HK-2 (cell line): ENCODE data around the gene CPED1.

Source experiments
- DNase-seq: peaks from one replicate; pipeline ENCODE4 v3.0.0-alpha.2; 2018; ENCODE audit not compliant: unreplicated experiment

The CPED1 gene

DNA sequence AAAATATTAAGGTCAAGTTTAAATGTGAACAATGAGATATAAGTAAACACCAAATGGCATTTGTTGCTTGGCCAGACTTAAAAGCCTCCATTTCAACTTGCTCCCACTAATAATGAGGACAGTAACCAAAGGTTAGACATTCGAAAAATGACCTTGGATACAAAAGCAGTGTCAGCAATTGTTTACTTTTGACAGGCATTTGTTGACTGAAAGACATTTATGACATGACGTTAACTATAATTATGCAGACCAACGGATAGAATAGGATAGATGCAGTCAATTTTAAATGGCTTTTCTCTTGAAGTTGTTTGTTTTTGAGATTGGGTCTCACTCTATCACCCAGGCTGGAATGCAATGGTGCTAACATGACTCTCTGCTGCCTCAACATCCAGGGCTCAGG, 333.9 kb downstream of the CPED1 start:
- DNase-seq, result no peak

DNA sequence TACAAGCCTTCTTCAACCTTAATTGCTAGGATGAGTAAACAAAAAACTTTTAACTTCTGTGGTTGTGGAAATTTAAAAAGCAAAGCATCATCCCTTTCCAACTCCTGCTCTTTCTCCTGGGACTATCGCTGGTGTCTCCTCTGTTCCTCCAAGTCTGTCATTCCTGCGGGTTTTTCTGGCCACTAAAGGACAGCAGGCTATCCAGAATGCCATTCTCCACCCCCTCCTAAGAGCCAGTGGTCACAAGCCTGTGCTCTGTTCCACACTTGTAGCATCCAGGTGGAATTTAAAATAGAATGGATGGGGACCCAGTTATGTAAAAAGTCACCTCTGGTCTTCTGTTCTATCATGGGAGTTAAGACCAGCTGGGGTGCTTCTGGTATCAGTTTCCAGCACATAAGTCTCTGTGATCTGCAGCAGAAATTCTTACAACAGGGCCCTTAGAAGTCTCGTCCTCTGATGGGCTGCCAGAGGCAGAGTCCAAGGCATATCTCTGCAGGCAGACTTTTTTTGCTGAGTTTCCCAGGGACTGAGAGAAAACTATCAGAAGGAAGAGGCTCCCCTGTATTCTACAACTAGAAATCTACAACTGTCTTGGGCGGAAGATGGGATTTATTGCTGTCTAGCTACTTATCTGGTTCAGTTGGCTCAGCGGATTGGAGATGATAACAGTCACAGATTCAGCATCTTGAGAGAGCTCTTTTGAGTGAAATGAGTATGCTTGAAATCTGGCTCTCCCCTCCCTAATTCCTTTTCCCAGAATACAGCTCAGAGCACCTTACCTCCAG, 335.2 kb downstream of the CPED1 start:
- DNase-seq, result no peak

DNA sequence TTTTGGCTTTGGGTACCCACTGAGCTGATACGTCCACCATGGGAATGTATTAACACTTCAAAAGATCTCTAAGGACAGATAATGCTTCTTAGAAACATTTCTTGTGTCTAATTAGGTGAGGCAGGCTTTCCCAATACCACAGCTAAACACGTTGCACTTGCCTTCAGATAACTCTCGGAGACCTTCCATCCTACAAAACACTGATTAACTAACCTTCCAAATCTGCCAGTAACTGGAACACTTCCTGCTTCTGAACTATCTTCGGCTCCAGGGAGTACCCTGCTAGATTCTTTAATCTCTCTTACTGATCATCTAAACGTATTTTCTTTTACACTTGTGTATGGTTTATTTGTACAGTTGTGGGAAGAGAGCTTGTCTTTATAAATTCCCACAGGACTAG, 339.2 kb downstream of the CPED1 start:
- no peak for DNase-seq

DNA sequence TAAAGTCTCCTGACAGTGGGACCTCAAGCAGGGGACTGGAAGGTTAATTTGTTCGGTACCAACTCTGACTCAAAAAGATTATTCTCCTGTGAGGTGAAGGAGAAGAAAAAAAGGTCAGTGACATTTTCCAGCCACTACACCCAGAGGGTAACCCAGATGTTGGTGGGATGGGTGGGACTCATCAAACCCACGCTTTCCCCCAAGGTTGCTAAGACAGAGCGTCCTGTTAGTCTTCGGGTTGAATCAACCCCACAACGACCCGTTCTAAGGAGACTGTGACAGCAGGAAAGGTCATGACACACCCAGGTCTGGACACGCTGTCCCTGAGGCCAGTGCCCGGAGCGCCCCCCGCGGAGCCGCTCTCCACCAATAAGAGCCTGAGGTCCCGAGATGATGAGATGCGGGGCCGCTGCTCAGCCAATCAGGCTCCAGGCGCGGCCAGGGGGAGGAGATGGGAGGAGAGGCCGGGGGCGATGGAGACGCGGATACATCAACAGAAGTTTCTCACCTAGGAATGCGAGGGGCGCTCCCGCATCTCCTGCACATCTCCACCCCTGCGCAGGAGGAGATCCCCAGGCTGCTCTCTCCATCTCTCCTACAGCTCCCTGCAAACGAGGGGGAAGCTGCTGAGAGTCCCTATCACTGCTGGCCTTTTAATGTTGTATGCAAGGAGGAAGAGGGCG, 340.1 kb downstream of the CPED1 start, which contains the start of gene WNT16:
Gene WNT16, plus strand, starts transcription at position 493 of the 683 bp plus-strand sequence. CDS start 293 bp downstream, outside the sequence.
- no peak for DNase-seq

DNA sequence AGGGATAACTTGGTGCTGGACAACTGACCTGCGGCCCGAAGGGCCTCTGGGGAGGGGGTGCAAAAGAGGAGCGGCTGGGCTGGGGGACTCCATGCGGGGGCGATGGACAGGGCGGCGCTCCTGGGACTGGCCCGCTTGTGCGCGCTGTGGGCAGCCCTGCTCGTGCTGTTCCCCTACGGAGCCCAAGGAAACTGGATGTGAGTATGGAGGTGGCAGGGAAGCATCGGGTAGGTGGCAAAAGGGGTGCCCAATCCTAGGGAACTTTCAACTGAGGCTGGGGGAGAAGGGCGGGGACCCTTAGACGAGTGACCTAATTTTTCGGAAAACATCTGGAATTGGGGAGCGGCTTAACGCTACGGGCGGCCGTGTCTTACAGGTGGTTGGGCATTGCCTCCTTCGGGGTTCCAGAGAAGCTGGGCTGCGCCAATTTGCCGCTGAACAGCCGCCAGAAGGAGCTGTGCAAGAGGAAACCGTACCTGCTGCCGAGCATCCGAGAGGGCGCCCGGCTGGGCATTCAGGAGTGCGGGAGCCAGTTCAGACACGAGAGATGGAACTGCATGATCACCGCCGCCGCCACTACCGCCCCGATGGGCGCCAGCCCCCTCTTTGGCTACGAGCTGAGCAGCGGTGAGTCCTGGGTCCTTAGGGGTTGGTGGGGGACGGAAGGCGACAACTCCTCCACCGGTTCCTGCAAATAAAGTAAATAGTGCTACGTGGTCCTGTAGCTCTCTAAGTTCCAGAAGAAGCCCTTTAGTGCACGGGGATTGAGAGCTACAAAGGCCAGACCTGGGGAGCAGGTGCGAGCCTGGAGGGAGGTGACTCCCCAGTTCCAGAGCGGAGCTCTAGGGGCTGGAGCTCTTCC, 340.9 kb downstream of the CPED1 start:
- DNase-seq, result no peak

DNA sequence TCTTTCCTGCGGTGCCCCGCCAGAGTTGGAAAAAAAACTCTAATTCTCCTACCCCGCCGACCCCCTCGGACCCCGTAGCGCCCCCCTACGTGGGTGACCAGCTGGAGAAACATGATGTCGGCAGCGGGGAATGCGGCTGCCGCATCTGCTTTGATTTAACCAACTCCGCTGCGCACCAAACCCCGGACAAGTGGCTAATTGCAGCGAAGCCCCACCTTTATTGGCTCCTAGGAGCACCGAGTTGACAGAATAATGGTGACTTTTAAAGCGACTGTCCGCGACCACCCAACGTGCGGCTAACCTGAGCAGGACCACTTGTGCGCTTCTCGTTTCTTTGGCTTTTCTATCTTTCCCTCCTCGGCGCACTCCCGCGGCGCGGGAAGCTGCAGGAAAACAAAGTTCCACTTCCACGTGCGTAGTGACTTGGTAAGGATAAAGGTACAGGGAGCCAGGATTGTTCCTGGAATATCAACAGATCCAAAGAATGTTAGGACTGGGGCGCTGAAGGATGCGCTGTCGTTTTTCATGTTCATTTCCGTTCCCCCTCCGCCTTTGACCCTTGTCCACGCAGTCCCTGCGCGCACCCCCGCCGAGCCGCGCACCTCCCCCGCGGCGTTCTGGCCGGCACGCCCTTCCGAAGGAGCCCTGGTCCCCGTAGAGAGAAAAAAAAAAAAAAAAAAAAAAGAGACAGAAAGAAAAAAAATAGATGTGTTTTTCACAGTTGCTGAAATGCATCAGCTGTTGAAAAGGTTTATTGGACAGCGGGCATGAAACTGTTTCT, 341.7 kb downstream of the CPED1 start:
- no peak for DNase-seq

DNA sequence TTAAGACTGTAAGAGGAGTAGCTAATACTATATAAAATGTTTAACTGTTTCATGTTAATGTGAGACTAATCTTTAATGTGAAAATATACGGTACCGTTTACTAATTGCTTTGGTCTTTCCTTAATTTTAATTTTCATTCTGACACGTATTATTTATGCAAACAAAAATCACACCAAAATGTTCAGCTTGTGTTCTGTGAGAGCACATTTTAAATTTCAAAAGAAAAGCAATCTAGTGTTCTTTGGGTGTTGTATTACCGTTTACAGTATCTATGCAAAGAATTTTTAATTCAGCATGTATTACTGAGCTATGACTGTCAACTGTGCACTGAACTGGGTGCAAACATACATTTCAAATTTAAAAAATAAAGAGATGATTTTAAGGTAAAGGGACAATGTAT, 342.5 kb downstream of the CPED1 start:
- no peak for DNase-seq

DNA sequence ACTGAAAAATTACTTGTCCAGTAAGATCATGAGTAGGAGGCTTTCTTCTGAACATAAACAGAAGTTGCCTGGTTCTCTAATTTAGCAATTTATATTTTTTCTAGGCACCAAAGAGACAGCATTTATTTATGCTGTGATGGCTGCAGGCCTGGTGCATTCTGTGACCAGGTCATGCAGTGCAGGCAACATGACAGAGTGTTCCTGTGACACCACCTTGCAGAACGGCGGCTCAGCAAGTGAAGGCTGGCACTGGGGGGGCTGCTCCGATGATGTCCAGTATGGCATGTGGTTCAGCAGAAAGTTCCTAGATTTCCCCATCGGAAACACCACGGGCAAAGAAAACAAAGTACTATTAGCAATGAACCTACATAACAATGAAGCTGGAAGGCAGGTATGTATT, 343.1 kb downstream of the CPED1 start:
- no peak for DNase-seq

DNA sequence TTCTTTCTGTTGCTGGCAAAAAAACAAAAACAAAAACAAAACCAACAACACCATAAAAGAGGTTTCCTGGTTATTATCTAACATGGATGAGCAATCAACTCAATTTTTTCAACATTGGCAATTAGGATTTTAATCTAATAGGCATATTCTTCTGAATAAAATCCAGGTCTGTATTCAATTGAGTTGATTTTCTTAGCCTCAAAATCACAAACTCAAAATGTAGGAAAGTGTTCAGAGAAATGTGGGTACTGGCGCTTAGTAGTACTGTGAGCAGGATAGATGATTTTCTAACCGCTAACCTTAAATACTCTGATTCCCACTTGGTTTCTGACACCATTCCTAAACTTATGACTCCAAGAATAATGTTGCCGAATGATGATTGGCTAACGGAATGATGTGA, 345.9 kb downstream of the CPED1 start:
- DNase-seq, result no peak

DNA sequence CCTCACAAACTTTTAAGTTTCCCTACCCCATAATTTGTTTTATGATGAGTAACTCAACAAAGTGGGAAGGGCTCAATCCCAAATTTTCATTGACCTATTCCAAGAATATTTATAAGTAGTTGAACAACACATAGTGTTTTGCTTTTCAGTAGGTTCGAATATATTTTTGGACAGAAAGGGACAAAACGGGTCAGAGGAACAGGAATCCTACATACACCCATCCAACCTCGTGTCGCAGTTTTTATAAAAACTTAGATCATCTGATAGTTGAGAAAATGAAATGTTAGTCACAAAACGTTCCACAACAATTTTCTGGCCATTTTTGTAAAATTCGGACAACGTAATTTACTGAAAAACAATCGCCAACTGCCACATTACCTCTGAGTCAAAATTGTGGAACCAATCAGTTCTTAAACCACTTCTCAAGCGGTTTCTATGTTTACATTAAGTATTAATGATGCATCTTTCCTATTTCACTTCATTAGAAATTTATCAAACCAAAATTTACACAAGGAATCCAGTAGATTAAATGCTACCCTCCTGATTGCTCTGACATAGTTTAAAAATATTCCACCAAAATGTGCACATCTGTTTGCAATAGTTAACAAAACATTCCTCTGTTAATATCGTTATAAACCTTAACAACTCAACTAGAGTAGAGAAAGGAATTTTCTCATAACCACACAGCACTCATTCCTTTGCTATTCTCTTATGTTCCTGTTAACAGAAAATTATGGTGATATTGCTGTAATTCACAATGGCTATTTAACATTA, 346.6 kb downstream of the CPED1 start:
- no peak for DNase-seq

DNA sequence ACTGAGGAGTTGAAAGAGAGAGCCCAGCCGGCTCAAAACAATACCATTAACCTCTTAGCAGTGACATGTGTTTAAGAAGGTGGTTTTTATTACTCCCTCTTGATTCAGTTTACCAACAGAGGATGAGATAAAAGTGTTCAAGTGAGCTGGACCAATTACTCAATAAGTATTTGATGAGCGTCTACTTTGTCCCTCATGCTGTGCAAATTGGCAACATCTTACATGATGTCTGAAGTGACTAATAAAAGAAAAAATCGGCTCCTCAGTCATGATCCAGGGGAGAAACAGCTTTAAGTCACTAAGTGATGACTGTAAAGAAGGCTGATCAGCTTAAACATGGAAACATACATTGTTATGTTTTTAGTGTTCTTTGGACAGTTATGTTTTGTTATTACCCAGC, 348.1 kb downstream of the CPED1 start:
- no peak for DNase-seq

DNA sequence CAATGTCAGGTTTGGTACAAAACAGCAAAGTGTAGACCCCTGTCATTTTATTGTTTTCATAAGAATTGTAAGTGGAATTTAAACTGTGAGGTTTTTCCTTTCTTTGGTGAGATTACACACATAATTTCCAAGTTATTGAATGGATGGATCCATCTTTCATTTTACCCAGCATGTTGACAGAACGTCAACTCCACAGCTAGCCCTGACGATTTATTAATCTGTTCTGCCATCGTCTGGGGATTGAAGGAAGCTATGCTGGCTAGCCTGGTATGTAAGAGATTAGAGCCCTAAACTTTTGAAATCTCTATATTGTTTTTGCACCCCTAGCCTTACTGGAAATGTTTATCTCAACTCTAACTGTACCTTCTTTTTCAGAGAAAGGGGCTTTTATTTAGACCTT, 348.9 kb downstream of the CPED1 start:
- DNase-seq, result no peak

DNA sequence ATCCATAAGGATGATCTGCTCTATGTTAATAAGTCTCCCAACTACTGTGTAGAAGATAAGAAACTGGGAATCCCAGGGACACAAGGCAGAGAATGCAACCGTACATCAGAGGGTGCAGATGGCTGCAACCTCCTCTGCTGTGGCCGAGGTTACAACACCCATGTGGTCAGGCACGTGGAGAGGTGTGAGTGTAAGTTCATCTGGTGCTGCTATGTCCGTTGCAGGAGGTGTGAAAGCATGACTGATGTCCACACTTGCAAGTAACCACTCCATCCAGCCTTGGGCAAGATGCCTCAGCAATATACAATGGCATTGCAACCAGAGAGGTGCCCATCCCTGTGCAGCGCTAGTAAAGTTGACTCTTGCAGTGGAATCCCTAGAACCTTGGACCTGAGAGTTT, 350.6 kb downstream of the CPED1 start:
- DNase-seq, result no peak

DNA sequence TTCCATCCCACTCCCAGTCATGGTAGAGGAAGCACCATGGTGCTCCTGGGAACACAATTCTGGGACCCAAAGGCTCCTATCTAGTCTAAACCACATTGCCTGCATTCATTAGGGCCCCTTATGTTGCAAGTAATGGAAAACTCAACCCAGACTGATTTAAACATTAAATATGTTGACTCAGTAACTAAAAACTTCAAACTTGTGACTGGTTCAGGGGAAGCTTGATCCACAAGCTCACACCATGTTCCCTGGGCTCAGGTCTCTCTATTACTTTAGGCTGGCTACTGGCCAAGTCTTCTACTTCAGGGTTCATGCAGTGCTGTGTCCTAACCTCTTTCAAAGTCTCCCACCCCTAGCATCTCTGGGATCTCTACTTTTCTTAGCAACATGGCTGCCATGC, 353.4 kb downstream of the CPED1 start:
- DNase-seq, result no peak

DNA sequence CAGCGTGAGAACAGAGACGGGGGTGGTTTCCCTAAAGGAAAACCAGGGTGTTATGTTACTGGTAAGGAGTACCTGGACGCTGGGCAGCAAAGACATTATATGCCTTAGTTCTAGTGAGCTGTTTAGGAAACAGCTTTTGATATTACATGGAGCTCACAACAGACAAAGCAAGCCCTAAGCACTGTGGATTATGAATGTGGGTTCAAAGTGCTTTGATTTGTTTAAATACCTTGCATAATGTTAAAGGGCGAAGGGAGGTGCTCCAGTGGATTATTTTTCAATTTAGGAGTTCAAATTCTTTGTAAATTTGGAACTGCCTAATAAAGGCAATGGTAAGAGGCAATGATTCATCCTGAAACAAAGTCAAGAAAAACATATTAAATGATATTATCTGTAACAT, 354.1 kb downstream of the CPED1 start:
- DNase-seq, result no peak

DNA sequence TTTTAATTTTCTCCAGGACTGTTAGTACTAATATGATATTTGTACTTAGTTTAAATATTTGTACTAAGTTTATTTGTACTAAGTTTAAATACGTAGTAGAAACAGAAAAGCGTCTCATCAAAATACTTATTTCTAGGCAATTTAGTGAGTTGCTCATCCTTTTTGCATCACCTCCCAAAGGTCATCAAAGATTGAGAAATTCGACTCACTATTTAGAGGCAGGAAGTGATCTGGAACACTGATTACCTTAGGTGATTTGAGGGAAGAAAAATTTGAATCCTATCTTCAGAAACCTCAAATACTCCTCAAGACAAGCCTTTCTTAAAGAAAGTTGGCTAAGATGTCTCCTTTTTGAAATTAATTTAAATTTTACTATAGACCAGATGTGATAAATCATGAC, 354.8 kb downstream of the CPED1 start:
- no peak for DNase-seq

DNA sequence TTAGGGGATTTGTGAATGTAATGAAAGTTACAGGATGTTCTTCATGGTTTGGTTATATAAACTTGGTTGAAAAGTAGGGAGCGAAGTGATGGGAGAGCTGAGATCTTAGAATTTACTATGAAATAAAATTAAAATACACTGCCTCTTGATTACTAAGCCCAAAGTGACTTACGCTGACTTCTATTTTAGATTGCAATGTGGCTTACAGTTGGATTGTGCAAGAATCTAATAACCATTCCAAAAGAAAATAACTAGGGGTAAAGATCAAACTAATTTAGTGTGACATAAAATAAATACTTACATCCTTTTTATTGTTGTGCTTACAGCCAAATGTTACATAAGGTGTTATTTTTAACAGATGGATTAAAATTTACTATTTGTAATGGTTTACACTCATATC, 355.6 kb downstream of the CPED1 start:
- no peak for DNase-seq

DNA sequence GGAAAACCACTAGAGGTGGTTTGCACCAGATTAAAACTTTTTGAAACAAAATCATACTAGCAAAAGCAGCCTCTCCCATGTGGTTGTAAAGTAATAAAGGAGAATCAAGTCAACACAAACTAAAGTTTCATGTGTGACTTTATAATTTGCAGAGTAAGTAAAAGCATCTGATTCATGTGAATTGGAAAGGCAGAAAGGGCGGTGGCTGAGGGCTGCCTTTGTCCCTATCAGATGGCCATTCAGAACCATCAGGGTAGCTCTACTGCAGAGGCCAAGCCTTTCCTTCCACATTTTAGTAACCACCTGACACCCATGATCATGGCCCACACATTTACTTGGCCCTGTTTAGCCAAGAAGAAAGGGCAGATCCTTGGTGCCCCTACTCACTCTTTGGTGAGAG, 356.0 kb downstream of the CPED1 start:
- no peak for DNase-seq
